Lung microvascular endothelial cell (primary cell): Measurements from ENCODE around the gene TMEM95. TPM values are rescaled to one million over a fixed set of nuclear protein-coding genes. Genes with fewer than 3 reads are reported as not detected.

ENCODE experiments used
- DNase-seq, 2 donors: peaks; one replicate each; pipeline versions ENCODE4 v3.0.0 to v3.0.0-alpha.2; 2010; ENCODE audit warnings: low read depth in 2 of 2
- total RNA-seq: library from RNA; depleted of rRNA; stranded (reverse); fragments of >200 nt; gene quantifications from 2 replicates; pipeline ENCODE4 v1.2.1, GENCODE V29; 2014

TMEM95 gene
- total RNA-seq, 1 donor from 2014 or later, result not detected

- DNase-seq, result no peak
Observed at GRCh38 chr17:7374353-7374752, 19.4 kb downstream of the TMEM95 start.

- no peak for DNase-seq
Observed at GRCh38 chr17:7379134-7379533, 24.2 kb downstream of the TMEM95 start.

GRCh38 chr17:7380321-7380720, 25.4 kb downstream of the TMEM95 start:
- DNase-seq, result peak in 1 of 2 donors; percentile 41

- no peak for DNase-seq
Observed at GRCh38 chr17:7380855-7381683, 26.1 kb downstream of the TMEM95 start, which contains the start of gene TNK1. Gene TNK1 (plus strand): TSS chr17:7381089. CDS start chr17:7382927, 1,838 bp downstream.

- DNase-seq, result no peak
Observed at GRCh38 chr17:7382901-7383300, 27.9 kb downstream of the TMEM95 start.

GRCh38 chr17:7383371-7383741, 28.4 kb downstream of the TMEM95 start:
- no peak for DNase-seq

GRCh38 chr17:7383742-7384488, 29.0 kb downstream of the TMEM95 start:
- peak in 1 of 2 donors; percentile 50 for DNase-seq

- DNase-seq, result no peak
Observed at GRCh38 chr17:7384489-7385081, 29.6 kb downstream of the TMEM95 start.

- no peak for DNase-seq
Observed at GRCh38 chr17:7388856-7389255, 33.9 kb downstream of the TMEM95 start.

GRCh38 chr17:7389924-7390910, 35.3 kb downstream of the TMEM95 start:
- no peak for DNase-seq

GRCh38 chr17:7391307-7391706, 36.4 kb downstream of the TMEM95 start:
- DNase-seq, result peak; percentile 40 to 70

GRCh38 chr17:7392696-7393612, 38.0 kb downstream of the TMEM95 start:
- DNase-seq, result no peak

- no peak for DNase-seq
Observed at GRCh38 chr17:7393613-7394451, 38.9 kb downstream of the TMEM95 start.

- DNase-seq, result peak; percentile 78 to 87
Observed at GRCh38 chr17:7394452-7395191, 39.7 kb downstream of the TMEM95 start, which contains the start of gene PLSCR3. Gene PLSCR3 (minus strand): TSS chr17:7394525. CDS start chr17:7394110, 415 bp downstream.

- no peak for DNase-seq
Observed at GRCh38 chr17:7396147-7396546, 41.2 kb downstream of the TMEM95 start.

- no peak for DNase-seq
Observed at GRCh38 chr17:7398612-7399011, 43.7 kb downstream of the TMEM95 start.

- DNase-seq, result peak in 1 of 2 donors; percentile 10
Observed at GRCh38 chr17:7403043-7403726, 48.2 kb downstream of the TMEM95 start.

- no peak for DNase-seq
Observed at GRCh38 chr17:7403727-7403976, 48.7 kb downstream of the TMEM95 start.
